Measurements from ENCODE around the gene ZBTB43.

ZBTB43 gene

GRCh38 chr9:126832440-126832839, 27.6 kb downstream of the ZBTB43 start:
- no peak for DNase-seq

- DNase-seq: no peak
Measured at GRCh38 chr9:126833020-126833419, 28.2 kb downstream of the ZBTB43 start.

- no peak for DNase-seq
Measured at GRCh38 chr9:126833710-126834345, 29.0 kb downstream of the ZBTB43 start.

DNA sequence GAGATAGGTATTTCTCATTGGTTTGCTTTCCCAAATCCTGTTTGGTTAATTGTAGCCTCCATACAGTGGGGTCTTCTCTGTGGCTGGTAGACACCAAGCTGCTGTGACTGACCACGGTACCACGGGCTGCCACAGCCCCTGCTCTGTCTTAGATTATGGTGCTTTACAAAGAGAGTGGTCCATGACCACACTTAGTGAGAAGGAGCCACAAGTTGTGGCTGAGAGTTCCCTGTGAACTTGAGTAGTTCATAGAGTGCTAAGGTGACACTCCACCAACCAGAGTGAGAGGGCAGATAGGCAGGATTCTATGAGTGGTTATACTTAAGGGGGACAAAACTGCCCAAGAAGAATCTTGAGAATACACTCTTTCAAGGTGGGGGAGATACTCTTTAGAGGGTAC, 29.8 kb downstream of the ZBTB43 start:
- no peak for DNase-seq

DNA sequence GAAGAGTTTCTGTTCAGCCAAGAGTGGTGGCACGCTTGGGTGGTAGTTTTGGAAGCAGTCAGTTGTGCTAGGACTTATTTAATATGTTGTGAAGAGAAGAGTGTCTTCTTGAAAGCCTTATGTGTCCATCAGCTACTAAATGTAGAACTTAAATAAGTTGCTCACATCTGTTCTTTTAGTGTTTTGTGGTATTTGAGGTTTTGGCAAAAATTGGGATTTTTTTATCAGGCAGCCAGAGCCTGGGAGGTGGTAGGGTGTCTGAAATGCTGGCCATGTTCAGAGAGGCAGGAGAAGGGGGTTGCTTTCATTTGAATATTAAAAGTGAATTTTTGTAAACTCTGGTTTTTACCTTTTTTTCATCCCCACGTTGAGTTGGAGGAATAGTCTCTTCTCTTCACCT, 31.4 kb downstream of the ZBTB43 start:
- DNase-seq: no peak

DNA sequence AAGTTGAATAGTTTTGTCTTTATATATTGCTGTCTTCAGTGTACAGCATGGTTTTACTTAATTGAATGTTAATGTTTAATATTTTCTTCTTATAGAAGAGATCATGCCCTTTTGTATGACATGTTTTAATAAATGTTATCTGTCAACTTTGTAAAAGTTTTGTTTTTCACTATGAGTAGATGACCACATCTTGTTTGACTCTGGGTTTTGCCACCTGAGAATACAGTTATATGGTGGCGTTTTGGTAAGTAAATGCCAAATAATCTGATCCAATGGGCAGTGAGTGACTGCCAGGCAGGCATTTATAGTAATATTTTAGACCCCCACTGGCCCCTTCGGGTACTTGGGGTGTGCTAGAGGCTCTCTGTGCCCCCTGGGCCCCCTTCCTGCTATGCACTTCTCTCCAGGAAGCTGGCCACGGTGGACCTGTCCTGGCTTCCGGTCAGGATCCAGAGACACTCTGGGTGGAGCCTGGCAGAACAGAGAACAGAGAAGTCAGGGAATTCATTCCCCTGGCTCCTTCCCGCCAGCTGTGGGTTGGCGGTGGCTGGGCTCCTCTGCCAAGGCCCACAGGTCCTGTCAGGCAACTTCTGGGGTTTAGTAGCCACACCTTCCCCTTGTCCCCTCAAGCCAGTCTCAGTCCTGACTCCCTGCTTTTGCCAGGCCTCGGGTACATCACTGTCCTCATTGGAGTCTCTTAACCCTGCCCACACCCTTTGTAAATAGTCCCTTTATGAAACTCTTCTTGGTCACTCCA, 33.4 kb downstream of the ZBTB43 start:
- no peak for DNase-seq

DNA sequence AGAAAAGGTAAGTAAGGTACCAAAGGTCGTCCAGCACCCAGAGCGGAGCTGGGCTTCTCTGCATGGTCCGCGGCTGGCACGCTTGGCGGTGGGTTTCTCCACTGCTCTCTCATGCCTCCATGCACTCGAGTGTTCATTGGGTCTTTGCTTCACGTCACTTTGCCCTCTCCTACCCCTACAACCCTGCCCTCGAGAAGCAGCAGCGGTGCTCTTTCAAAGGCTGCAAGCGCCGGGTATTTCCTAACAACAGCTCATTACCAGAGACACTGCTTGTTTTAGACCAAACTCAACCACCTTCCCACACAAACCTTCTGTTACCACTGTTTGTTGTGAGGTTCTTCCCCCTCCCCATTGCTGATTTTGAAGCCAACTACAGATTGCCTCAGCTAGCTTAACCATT, 34.1 kb downstream of the ZBTB43 start:
- no peak for DNase-seq

- DNase-seq: no peak
Measured at GRCh38 chr9:126839301-126839700, 34.5 kb downstream of the ZBTB43 start.

GRCh38 chr9:126842220-126842842, 37.5 kb downstream of the ZBTB43 start:
- no peak for DNase-seq

GRCh38 chr9:126842977-126843799, 38.3 kb downstream of the ZBTB43 start:
- DNase-seq: no peak

- DNase-seq: no peak
Measured at GRCh38 chr9:126844085-126844484, 39.2 kb downstream of the ZBTB43 start.

DNA sequence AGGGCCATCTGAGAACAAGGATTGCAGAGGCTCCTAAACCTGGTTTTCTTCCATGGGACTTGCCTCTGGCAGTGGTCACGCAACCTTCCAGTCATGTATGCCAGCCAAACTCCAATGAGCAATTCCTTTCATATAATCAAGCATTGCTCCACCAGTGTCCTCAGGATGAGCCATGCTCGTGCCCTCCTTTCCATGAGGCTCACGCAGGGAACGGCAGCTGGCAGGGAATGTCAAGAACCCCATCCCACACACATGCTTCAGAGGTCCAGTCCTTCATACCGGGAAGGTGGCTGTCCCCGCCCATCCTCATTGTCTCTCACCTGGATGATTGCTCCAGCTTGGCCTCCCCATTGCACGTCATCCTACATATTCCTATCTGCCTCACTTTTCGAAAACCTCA, 42.2 kb downstream of the ZBTB43 start:
- DNase-seq: no peak

DNA sequence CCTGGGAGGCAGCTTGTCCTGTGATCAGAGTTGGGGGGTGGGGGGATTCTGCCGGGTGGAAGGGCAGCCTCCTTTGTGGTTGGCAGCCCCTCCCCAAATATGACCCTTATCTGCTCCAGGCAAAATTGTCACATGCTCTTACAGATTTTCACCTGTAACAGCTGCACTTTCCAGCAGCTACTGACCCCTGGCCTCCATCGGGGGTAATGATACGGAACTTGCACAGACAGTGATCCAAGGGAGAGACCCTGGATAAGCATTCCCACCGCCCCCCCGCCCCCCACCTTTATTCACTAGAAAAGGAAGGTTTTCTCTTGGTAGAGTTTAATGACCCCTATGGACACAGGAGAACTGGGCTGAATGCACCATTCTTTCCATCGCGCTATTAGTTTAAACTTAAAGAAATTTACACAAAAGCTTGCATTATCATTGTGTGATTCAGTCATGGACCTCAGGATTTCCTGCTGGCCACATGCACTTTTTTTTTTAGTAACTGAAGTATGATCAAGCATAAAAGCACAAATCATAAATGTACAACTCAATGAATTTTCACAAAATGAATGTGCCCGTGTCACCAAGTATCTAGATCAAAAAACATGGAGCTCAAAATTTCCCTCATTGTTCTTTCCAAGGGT, 44.9 kb downstream of the ZBTB43 start:
- DNase-seq: no peak

DNA sequence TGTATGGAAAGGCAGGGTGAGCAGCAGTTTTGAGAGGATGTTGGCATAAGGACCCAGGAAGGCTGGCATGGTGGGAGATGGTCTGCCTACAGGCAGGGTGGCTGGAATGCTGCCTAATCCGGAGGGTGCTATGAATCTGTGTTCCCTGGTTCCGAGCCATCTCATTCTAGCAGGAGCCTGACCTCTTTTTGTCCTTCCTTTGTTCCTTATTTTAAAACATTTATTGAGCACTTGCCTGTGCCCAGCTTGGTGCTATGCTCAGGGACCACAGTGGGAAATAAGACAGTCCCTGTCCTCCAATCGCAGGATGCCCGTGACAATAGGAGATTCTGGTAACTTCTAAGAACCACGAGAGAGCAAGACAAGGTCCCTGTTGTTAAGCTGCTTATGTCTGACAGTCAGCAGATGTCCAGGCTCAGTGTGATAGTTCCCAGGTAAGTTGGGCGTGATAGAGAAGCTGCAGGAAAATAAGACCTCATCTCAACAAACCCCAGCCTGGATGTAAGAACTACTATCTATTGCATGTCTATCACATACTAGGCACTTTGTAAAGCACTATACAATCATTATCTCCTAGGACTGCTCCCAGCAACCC, 46.5 kb downstream of the ZBTB43 start:
- no peak for DNase-seq

GRCh38 chr9:126852086-126852688, 47.3 kb downstream of the ZBTB43 start:
- DNase-seq: no peak

GRCh38 chr9:126853667-126854066, 48.8 kb downstream of the ZBTB43 start:
- DNase-seq: no peak

DNA sequence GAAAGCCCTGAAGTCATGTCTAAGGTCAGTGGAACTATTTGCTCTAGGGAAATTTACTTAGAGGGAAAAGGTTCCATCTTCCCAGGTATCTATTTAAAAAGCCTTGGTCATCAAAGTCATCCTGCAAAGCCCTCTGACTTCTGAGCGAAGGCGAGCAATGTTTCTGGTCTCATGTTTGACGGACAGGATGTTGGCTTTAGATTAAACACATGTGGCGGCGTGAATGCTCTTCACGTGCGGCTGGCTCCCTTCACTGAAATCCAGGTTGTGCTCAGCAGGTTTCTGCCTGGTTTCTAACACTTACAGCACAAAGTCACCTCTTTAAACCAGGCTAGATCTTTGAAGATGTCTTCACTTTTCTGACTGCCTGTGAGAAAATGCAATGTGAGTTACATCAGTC, 49.9 kb downstream of the ZBTB43 start:
- DNase-seq: no peak

DNA sequence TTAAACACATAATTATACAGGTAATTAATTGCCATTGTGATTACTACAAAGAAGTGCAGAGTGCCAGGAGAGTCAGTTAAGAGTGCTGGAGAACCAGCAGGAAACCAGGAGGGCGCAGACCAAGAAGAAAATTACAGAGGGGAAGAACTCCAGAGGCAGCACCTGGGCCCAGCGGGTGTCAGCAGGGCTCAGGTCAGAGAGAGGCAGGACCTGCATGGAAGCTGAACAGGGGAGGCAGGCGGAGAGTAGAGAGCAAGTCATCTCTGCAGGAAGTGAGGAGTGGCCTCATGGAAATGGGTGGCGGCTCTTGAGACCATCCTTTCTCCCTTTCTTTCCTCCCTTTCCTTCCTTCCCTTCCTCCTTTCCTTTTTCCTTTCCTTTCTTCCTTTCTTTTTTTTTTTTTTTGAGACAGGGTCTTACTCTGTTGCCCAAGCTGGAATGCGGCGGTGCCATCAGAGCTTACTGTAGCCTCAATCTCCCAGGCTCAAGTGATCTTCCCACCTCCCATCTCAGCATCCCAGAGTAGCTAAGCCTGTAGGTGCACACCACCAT, 51.6 kb downstream of the ZBTB43 start:
- DNase-seq: no peak

GRCh38 chr9:126857261-126857960, 52.6 kb downstream of the ZBTB43 start:
- DNase-seq: no peak

GRCh38 chr9:126859111-126859510, 54.3 kb downstream of the ZBTB43 start:
- DNase-seq: no peak

All from T-helper 1 cell (primary cell).